ES-I3 (cell line): ENCODE results near the gene OSBPL10.

Experiments used
- H3K36me3 ChIP-seq: 2 replicates; pipeline ENCODE4 v1.6.1; 2013; ENCODE audit warnings: mild to moderate bottlenecking, low read length, control low read depth, moderate library complexity; ENCODE audit not compliant: insufficient read depth
- H3K4me1 ChIP-seq: 2 replicates; pipeline ENCODE4 v1.6.1; 2013; ENCODE audit warnings: mild to moderate bottlenecking, control low read depth, low read length; ENCODE audit not compliant: insufficient read depth
- H3K9ac ChIP-seq: 2 replicates; pipeline ENCODE4 v1.6.1; 2013; ENCODE audit warnings: low read depth, mild to moderate bottlenecking, low read length, moderate library complexity
- H3K9me3 ChIP-seq: 2 replicates; pipeline ENCODE4 v1.6.1; 2013; ENCODE audit warnings: mild to moderate bottlenecking, low read length, moderate library complexity; ENCODE audit not compliant: control insufficient read depth, insufficient read depth

The OSBPL10 gene

GRCh38 chr3:31959251-31959650, 21.8 kb downstream of the OSBPL10 start:
- H3K9me3 ChIP-seq = peaks cover 9% of the 10 kb centered on the region
- peak overlapping the region; percentile 36; the same call in 1 of the 2 replicates for H3K9ac ChIP-seq
- H3K4me1 ChIP-seq = peaks cover 37% of the 10 kb centered on the region
- H3K36me3 ChIP-seq = no peaks in the 10 kb centered on the region

GRCh38 chr3:31958701-31959152, 22.3 kb downstream of the OSBPL10 start:
- Histone ChIP-seq H3K9me3 (peaks cover 9% of the 10 kb centered on the region), H3K36me3 (no peaks in the 10 kb centered on the region), H3K4me1 (peaks cover 37% of the 10 kb centered on the region), H3K9ac (peak overlapping the region; percentile 21; the same call in 1 of the 2 replicates)

- Histone ChIP-seq H3K9ac (no peak overlapping the region), H3K36me3 (no peaks in the 10 kb centered on the region), H3K9me3 (peaks cover 9% of the 10 kb centered on the region), H3K4me1 (peaks cover 33% of the 10 kb centered on the region)
Measured at GRCh38 chr3:31957106-31957505, 24.0 kb downstream of the OSBPL10 start.

- no peaks in the 10 kb centered on the region for H3K36me3 ChIP-seq
- H3K9ac ChIP-seq = no peak overlapping the region
- peaks cover 11% of the 10 kb centered on the region for H3K9me3 ChIP-seq
- H3K4me1 ChIP-seq = peaks cover 23% of the 10 kb centered on the region
Measured at GRCh38 chr3:31955581-31955980, 25.5 kb downstream of the OSBPL10 start.

GRCh38 chr3:31953636-31954035, 27.4 kb downstream of the OSBPL10 start:
- Histone ChIP-seq H3K36me3 (no peaks in the 10 kb centered on the region), H3K9me3 (peaks cover 18% of the 10 kb centered on the region), H3K9ac (no peak overlapping the region), H3K4me1 (peaks cover 9% of the 10 kb centered on the region)

- Histone ChIP-seq H3K4me1 (peaks cover 5% of the 10 kb centered on the region), H3K9me3 (peaks cover 18% of the 10 kb centered on the region), H3K36me3 (no peaks in the 10 kb centered on the region), H3K9ac (no peak overlapping the region)
Measured at GRCh38 chr3:31953091-31953490, 28.0 kb downstream of the OSBPL10 start.

GRCh38 chr3:31952205-31952604, 28.9 kb downstream of the OSBPL10 start:
- Histone ChIP-seq H3K4me1 (peaks cover 10% of the 10 kb centered on the region), H3K9ac (no peak overlapping the region), H3K36me3 (no peaks in the 10 kb centered on the region), H3K9me3 (peaks cover 18% of the 10 kb centered on the region)

GRCh38 chr3:31948280-31948679, 32.8 kb downstream of the OSBPL10 start:
- Histone ChIP-seq H3K4me1 (peaks cover 19% of the 10 kb centered on the region), H3K9ac (no peak overlapping the region), H3K9me3 (peaks cover 9% of the 10 kb centered on the region; the same call in 1 of the 2 replicates), H3K36me3 (no peaks in the 10 kb centered on the region)

- H3K9me3 ChIP-seq = peaks cover 9% of the 10 kb centered on the region; the same call in 1 of the 2 replicates
- H3K36me3 ChIP-seq = no peaks in the 10 kb centered on the region
- H3K4me1 ChIP-seq = peaks cover 19% of the 10 kb centered on the region
- H3K9ac ChIP-seq = no peak overlapping the region
Measured at GRCh38 chr3:31947671-31948091, 33.4 kb downstream of the OSBPL10 start.

GRCh38 chr3:31947162-31947561, 33.9 kb downstream of the OSBPL10 start:
- peaks cover 19% of the 10 kb centered on the region for H3K4me1 ChIP-seq
- H3K9me3 ChIP-seq = peaks cover 9% of the 10 kb centered on the region; the same call in 1 of the 2 replicates
- no peak overlapping the region for H3K9ac ChIP-seq
- H3K36me3 ChIP-seq = no peaks in the 10 kb centered on the region

GRCh38 chr3:31946484-31947081, 34.5 kb downstream of the OSBPL10 start:
- peaks cover 9% of the 10 kb centered on the region; the same call in 1 of the 2 replicates for H3K9me3 ChIP-seq
- H3K9ac ChIP-seq = no peak overlapping the region
- peaks cover 19% of the 10 kb centered on the region for H3K4me1 ChIP-seq
- no peaks in the 10 kb centered on the region for H3K36me3 ChIP-seq

- Histone ChIP-seq H3K9ac (no peak overlapping the region), H3K9me3 (peaks cover 9% of the 10 kb centered on the region; the same call in 1 of the 2 replicates), H3K4me1 (peaks cover 19% of the 10 kb centered on the region), H3K36me3 (no peaks in the 10 kb centered on the region)
Measured at GRCh38 chr3:31945738-31946052, 35.4 kb downstream of the OSBPL10 start.

GRCh38 chr3:31943041-31943440, 38.0 kb downstream of the OSBPL10 start:
- H3K4me1 ChIP-seq = peaks cover 17% of the 10 kb centered on the region

GRCh38 chr3:31942446-31942845, 38.6 kb downstream of the OSBPL10 start:
- peaks cover 11% of the 10 kb centered on the region for H3K4me1 ChIP-seq
- H3K36me3 ChIP-seq = peaks cover 2% of the 10 kb centered on the region; the same call in 1 of the 2 replicates
- peak overlapping the region; percentile 37; the same call in 1 of the 2 replicates for H3K9ac ChIP-seq
- no peaks in the 10 kb centered on the region for H3K9me3 ChIP-seq

More at GRCh38 chr3:31943041-31943440, 38.0 kb downstream of the OSBPL10 start:
- H3K9me3 ChIP-seq = no peaks in the 10 kb centered on the region
- H3K9ac ChIP-seq = no peak overlapping the region
- H3K36me3 ChIP-seq = peaks cover 2% of the 10 kb centered on the region; the same call in 1 of the 2 replicates

GRCh38 chr3:31937225-31937624, 43.8 kb downstream of the OSBPL10 start:
- H3K4me1 ChIP-seq = peaks cover 16% of the 10 kb centered on the region

More at GRCh38 chr3:31937225-31937624, 43.8 kb downstream of the OSBPL10 start:
- Histone ChIP-seq H3K9me3 (no peaks in the 10 kb centered on the region), H3K9ac (no peak overlapping the region), H3K36me3 (peaks cover 2% of the 10 kb centered on the region; the same call in 1 of the 2 replicates)
